GM12801 (cell line): ENCODE data around the gene FAM78A.

ENCODE experiments used
- CTCF ChIP-seq: IDR thresholded peaks from one replicate; pipeline ENCODE4 v1.5.1; 2011; ENCODE audit warnings: control low read depth; ENCODE audit not compliant: insufficient read length; ENCODE audit errors: extremely low read depth

FAM78A gene

GRCh38 chr9:131235480-131235851 lies 40.8 kb downstream of the FAM78A start:
- no peak for TF ChIP-seq CTCF

- no peak for TF ChIP-seq CTCF
Observed at GRCh38 chr9:131234799-131235479, 41.4 kb downstream of the FAM78A start.

- no peak for TF ChIP-seq CTCF
Observed at GRCh38 chr9:131233995-131234394, 42.3 kb downstream of the FAM78A start.

- TF ChIP-seq CTCF, result no peak
Observed at GRCh38 chr9:131233556-131233955, 42.8 kb downstream of the FAM78A start.

GRCh38 chr9:131228988-131229387 lies 47.3 kb downstream of the FAM78A start:
- no peak for TF ChIP-seq CTCF

GRCh38 chr9:131227959-131228460 lies 48.3 kb downstream of the FAM78A start:
- TF ChIP-seq CTCF, result no peak

- TF ChIP-seq CTCF, result no peak
Observed at GRCh38 chr9:131227112-131227958, 49.0 kb downstream of the FAM78A start.
